GM10847 (cell line): ENCODE data around the gene RBP3.

Experiments used
- POLR2A ChIP-seq: IDR thresholded peaks from 2 replicates; pipeline ENCODE4 v1.6.1; 2011; ENCODE audit not compliant: insufficient read length; ENCODE audit errors: extremely low read depth

The RBP3 gene

DNA sequence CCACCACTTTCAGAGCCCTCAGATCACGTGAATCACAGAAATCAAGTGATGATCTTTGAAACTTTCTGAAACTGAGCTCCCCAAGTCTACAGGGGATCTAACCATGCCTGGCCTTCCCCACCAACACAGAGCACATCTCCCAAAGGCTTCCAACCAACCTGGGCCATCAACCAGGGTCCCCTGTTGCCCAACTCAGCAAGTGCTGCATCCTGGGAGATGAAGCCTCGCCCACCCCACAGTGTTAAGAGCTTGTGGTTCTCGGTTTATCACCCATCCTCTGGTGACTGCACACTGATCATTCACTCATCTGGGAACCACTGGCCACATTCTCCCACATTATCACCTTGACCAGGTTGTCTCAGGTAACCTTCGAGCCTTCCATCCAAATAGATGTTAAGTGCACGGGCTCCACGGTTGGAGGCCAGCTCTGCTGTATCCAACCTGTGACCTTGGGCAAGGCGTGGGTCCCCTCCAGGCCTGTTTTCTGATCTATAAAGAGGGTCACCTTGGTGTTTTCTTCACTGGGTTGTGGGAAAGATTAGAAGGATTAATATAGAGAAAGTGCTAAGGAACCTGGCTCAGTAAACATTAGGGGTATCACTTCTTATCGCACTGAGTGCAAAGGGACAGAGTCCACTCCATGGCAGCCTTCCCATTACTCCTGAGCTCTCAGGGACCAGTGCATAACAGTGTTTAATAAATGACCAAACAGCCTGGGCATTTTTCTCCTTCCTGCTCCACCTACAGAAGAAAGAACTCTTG is 32.4 kb downstream of the RBP3 start:
- TF ChIP-seq POLR2A = no peak

DNA sequence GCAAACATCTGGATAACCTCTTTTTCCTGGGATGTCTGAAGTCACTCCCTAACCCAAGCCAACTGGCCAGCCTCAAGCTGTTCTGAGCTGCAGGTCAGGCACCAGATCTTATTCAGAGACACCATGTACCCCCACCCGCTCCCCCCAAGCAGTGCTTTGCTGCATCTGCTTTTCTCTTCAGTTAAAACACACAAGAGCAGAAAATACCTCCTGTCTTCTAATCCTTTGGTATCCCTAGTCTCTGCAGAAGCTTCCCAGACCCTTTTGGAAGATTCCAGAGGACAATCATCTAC is 32.9 kb downstream of the RBP3 start:
- TF ChIP-seq POLR2A = no peak

DNA sequence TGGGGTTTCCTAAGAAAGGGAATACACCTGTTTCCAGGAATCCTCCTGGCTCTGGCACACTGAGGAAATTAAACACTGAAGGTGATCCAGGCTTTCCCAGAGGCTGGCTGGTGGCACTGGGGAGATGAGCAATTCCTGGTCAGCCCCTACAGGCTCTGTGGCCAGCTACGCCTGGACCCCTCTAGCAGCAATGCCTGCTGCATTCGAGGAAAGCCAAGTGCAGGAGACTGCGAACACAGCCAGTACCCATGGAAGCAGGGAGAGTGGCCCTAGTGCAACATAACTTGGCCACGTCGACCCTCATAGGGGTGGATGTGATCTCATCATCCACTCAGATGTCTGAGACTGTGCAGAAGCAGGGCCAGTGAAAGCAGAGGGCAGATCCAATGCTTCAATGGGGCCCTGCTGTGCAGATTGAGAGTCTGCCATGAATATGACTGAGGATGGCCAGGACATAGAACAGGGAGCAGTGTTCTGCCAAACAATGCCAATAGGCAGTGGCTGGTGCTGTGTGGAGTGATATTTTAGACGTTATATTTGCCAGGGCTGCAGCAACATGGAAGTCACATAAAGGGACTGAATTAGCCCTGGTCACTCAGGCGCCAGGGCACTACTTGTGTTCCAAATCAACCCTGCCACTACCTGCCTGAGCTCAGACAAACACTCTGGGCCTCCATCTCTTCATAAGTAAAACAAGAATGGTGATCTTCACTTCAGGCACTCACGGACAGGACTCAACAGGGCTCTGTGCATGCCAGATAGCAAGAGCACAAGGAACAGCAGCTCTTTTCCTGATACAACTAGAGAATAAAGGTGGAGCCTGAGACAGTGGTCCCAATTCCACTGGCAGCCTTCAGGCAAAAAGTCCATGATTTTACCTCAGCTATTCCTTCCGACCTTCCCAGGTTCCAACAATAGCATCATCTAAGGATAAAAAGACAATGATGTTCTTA is 33.5 kb downstream of the RBP3 start:
- TF ChIP-seq POLR2A = no peak

DNA sequence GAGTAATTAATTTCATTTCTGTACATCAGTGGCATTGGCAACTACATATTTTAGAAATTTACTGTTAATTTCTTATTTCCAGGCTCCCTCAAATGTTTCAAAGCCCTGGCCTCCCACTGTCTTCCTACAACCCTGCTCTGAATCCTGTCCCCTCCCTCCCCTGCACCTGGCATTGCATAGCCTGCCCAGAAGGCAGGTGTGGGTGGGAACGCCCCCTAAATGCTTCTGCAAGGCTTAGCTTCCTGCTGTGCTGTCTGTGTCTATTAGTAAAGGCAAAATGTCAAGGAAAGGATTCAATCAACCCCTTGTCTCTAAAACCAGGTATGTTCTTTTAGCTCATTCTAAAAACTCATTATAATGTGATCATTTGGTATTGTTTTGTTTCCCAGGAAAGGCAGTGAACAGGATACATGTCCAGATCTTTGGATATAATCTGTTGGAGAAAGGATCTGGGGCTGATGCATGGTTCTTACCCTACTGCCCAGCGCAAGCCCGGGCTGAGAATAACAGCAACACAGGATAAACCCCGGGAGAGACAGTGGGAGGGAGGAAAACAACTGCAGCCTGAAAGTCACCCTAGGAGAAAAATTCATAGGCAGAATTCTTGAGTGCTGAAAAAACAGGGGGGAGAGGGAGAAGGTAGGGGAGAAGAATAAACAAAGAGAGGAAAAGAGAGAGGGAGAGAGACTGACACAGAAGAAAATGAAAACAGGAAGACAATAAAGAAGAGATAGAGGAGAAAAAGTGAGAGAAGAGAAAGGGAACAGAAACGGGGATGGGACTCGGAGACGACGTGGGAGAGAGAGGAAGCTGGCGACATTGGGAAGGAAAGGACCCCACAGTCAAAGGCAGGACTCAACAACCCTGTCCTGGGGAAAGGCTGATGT is 35.3 kb downstream of the RBP3 start:
- no peak for TF ChIP-seq POLR2A

DNA sequence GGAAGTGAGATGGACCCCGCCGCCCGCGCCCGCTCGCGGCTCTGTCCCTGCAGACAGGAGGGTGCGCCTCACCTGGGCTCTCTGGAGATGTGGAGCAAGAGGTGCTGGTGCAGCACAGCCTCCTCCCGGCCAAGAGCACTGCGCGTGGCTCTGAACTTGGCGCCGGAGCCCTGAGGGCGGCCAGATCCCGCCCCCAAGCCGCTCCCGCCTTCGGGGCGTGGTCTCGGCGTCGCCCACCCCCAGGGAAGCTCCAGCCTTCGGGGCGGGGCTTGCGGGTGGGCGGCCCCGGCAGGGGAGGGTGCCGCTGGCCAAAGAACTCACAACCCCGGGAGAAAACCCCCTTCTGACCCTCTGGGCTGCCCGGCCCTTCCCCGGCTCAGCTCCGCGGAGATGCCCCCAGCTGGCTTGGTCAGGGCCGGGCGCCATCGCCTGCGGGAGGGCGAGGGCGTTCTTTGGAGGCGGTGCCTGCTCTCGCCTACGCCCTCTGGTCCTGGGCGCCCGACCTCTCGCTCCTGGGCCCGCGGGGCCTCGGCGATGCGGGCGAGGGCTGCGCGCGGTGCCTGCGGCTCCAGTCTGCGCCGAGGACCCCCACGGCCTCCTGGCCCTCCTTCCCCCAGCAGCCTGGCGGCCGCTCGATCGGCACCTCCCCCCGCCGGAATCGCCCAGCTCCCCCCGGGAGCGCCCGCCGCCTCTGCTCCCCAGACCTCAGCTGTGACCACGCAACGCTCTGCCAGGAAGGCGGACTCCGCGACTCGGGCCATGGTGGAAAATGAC is 36.2 kb downstream of the RBP3 start, which contains the start of gene ZNF488:
TSS of gene ZNF488 (minus strand) at position 146 of the 774 bp plus-strand sequence. CDS start 15,464 bp downstream, outside the sequence.
- no peak for TF ChIP-seq POLR2A

DNA sequence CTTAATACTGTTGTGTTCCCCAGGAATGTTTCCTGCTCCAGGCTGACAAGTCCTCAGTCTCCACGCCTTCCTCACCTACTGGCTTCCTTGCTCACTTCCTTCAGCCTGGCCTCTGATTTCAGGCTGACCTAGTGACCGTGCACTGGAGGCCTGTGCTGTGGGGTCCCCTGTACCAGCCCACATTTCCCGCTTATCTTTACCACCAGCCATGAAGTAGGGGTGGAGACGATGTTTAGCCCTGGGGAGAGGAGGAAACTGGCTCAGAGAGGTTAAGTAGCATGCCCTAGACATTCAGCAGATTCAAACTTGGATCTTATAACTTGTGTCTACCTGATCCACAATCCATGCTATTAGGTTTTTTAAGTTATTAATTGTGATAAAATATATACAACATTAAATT is 40.7 kb downstream of the RBP3 start:
- no peak for TF ChIP-seq POLR2A

DNA sequence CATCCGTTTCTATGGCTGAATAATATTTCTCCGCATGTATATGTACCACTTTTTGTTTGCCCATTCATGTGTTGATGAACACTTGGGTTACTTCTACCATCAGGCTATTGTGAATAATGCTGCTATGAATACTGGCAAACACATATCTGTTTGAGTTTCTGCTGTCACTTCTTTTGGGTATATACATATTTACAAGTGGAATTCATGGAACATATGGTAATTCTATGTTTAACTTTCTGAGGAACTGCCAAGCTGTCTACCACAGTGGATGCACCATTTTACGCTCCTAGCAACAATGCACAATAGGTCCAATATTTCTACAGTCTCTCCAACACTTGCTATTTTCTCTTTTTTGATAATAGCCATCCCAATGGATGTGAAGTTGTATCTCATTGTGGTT is 41.5 kb downstream of the RBP3 start:
- no peak for TF ChIP-seq POLR2A

DNA sequence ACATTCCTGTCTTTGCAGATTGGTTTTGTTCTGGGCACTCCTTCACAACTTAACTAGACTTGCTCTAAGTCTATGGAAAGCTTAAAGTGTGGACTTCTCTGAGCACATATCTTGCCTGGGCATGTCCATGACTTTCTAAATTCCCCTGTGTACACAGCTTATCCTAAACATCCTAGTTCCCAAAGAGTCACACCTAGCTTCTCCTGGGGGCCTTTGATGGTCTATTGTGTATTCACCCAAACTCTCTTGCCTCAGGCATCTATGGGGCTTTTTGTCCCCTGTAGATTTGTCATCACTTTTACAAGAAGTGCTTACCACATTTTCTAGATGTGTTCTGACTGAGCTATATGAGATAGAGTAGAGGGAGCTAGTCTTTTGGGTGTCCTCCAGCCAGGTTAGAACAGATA is 48.2 kb downstream of the RBP3 start:
- TF ChIP-seq POLR2A = no peak

DNA sequence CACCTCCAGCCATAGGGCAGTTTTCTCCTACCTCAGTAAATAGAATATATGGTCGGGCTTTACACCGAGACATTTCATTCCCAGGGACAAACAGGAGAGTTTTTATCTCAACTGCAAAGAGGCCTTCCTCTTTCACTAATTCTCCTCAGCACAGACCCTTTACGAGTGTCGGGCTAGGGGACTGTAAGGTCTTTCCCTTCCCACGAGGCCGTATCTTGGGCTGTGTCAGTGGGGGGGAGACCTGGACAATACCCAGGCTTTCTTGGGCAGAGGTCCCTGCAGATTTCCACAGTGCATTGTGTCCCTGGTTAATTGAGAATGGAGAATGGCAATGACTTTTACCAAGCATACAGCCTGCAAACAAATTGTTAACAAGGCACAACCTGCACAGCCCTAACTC is 49.1 kb downstream of the RBP3 start:
- TF ChIP-seq POLR2A = no peak

DNA sequence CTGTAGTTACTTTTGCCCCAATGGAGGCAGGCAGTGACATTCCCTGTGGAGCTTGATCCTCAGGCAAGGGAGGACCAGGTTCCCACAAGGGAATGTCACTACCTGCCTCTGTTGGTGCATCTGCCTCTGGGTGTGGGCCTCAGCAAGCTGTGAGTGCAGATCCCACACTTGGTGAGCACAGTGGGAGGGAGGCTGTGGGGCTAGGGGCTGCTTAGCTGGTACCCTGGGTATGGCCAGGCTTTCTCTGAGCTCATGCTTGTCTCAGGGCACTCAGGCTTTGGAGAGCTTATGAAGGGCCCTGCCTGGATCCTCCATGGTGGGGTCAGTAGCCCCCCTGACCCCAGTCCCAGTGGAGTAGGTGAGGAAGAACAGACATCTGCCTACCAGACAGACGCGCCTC is 52.1 kb downstream of the RBP3 start:
- TF ChIP-seq POLR2A = no peak

DNA sequence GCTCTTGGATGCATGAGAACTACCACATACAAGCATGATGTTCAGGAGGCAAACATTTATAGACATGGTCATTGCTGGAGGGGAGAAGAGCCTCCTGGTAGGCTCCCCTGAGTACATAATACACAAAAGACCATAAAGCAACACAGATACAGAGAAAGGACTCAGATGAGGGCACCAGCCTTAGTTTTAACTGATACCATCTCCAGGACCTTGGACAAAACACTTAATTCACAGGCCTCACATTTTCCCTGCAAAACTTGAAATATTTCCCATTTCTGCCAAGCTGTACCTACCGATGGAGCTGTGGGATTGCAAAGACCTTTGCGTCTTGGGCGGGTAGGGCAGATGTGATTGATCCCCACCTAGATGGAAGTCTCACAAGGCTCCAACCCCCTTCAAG is 52.6 kb downstream of the RBP3 start:
- TF ChIP-seq POLR2A = no peak

DNA sequence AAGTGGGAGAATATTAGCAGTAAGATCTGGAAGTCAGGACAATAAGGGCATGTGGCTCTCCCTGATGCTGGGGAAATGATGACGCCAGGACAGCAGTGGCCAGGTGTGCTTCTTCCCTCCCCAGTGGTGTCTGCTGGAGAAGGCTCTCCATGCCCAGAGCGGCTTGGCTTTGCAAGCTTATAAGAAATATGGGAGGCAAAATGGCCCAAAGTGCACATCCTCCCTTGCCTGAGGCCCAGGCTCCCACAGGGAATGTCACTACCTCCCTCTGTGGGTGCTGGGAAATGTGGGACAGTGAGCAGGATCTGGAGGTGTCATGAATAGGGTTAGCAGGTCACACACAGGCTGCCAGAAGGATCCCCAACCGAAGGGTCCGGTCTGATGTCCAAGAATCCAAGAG is 53.0 kb downstream of the RBP3 start:
- TF ChIP-seq POLR2A = no peak

DNA sequence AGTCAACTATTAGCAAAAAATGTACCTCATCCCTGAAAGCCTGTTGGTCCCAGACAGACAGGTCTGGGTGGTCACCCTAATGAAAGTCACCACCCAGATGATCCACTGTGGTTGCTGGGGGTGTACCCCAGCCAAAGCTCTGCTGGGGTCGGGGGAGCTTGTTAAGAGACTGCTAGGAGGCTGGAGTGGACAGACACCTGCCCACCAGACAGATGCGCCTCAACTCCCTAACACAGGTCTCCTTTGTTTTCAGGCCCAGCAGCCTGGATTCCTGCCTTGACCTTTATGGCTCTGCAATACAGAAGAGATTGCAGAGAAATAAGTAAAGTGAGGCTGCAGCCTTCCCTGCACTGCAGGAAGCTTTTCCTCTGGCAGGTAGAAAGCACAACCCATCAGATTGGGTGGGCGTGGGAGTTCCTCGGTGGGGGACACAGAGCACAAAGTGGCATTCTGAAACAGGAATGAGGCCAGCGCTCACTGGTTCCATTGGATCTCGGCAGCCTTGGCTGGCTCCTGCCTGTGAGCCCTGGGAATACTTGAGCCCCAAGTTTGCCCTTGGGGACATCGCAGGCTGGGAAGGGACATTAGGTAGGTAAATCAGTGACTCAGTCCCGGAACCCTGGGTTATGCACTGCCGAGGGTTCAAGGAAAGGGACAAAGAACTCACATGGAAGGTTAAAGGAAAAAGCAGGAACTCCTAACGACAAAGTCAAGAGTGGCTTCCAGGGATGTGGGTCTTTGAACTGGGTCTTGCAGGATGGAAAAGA is 53.9 kb downstream of the RBP3 start:
- TF ChIP-seq POLR2A = no peak

DNA sequence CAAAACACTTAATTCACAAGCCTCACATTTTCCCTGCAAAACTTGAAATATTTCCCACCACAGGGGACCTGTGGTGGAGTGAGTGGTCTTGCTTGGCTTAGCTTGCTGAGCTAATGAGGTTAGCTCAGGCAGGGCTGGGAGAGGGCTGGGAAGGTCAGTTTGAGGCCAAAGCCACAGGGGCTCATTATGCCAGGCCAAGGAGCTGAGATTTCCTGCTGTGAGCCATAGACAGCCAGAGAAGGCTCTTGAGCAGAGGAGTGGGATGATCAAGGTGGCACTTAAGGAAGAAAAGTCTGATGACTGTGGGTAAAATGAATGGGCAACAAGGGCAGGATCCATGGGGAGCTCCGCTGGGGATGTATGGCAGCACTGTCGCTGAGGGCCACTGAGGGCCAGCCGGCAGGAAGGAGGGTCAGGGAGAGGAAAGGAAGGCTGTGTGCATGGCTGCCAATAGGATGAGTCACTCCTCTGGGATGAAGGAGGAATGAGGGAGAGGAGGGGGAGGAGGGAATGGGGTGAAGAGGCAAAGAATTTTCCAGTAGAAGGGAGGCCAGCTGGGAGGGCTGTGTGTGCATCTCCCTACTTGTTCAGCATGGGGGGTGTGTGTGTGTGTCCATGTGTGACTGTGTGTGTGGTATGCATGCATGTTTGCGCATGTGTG is 54.6 kb downstream of the RBP3 start:
- no peak for TF ChIP-seq POLR2A
